Liver (tissue), 9 donors: Measurements from ENCODE around the gene TRIM15. TPM values are rescaled to one million over a fixed set of nuclear protein-coding genes. Genes with fewer than 3 reads are reported as not detected.
A peak's percentile ranks its signal among the peaks of the same experiment; 100 is the strongest.
"Not testable (repeated sequence)": the region's sequence is repeated elsewhere in the genome, so short reads cannot be mapped to it uniquely, and the experiment has no call there.

Source experiments
- DNase-seq: peaks from one replicate; pipeline ENCODE4 v3.0.0-alpha.2; 2017; ENCODE audit warnings: low spot score
- H3K27ac ChIP-seq, 2 donors: one replicate each; pipeline ENCODE4 v1.7.0; 2013; ENCODE audit warnings: inconsistent platforms in 2 of 2, low read length in 2 of 2, control low read depth in 1 of 2, low read depth in 1 of 2, mild to moderate bottlenecking in 1 of 2
- H3K27me3 ChIP-seq, 4 donors: one replicate each; pipeline versions ENCODE4 v1.6.1 to v1.7.0; 2013; ENCODE audit warnings: low read length in 3 of 4, inconsistent platforms in 1 of 4, mild to moderate bottlenecking in 1 of 4, moderate library complexity in 1 of 4; ENCODE audit not compliant: control insufficient read depth in 4 of 4, insufficient read depth in 4 of 4
- H3K36me3 ChIP-seq, 4 donors: one replicate each; pipeline versions ENCODE4 v1.6.1 to v1.7.0; 2013; ENCODE audit warnings: low read length in 3 of 4, mild to moderate bottlenecking in 3 of 4, low read depth in 1 of 4, moderate library complexity in 1 of 4; ENCODE audit not compliant: control insufficient read depth in 4 of 4, insufficient read depth in 3 of 4
- H3K4me1 ChIP-seq, 4 donors: one replicate each; pipeline versions ENCODE4 v1.6.1 to v1.7.0; 2013; ENCODE audit warnings: low read length in 3 of 4, mild to moderate bottlenecking in 3 of 4, moderate library complexity in 1 of 4; ENCODE audit not compliant: control insufficient read depth in 4 of 4, insufficient read depth in 4 of 4
- H3K4me3 ChIP-seq, 3 donors: one replicate each; pipeline versions ENCODE4 v1.6.1 to v1.7.0; 2013; ENCODE audit warnings: low read length in 3 of 3, control low read depth in 1 of 3, low read depth in 1 of 3, mild to moderate bottlenecking in 1 of 3
- H3K9ac ChIP-seq, 2 donors: one replicate each; pipeline ENCODE4 v1.7.0; 2013; ENCODE audit warnings: low read length in 2 of 2, mild to moderate bottlenecking in 2 of 2, moderate library complexity in 2 of 2, control low read depth in 1 of 2, low read depth in 1 of 2
- H3K9me3 ChIP-seq, 4 donors: one replicate each; pipeline versions ENCODE4 v1.6.1 to v1.7.0; 2013; ENCODE audit warnings: low read length in 3 of 4; ENCODE audit not compliant: control insufficient read depth in 4 of 4
- ATF3 ChIP-seq: IDR thresholded peaks from 2 replicates; pipeline ENCODE4 v1.6.1; 2016; ENCODE audit warnings: antibody characterized with exemption
- CTCF ChIP-seq: fragments of 150-350 bp; IDR thresholded peaks from 2 replicates; pipeline ENCODE4 v1.5.1; 2017; ENCODE audit warnings: improper control_type of control experiment, low read depth, low read length; ENCODE audit not compliant: missing input control
- EGR1 ChIP-seq, 2 donors: IDR thresholded peaks; 2 replicates each; pipeline ENCODE4 v1.6.1; 2016 to 2018; ENCODE audit warnings: antibody characterized with exemption in 2 of 2, low read depth in 2 of 2
- FOXA1 ChIP-seq: IDR thresholded peaks from 2 replicates; pipeline ENCODE4 v1.6.1; 2016; ENCODE audit warnings: antibody characterized with exemption
- FOXA2 ChIP-seq: IDR thresholded peaks from 2 replicates; pipeline ENCODE4 v1.6.1; 2016; ENCODE audit warnings: antibody characterized with exemption
- GABPA ChIP-seq, 2 donors: IDR thresholded peaks in 1 of 2; conservative IDR thresholded peaks in 1 of 2; 2 replicates each; pipeline ENCODE4 v1.6.1; 2016; ENCODE audit warnings: antibody characterized with exemption in 2 of 2, mild to moderate bottlenecking in 1 of 2, moderate library complexity in 1 of 2
- HNF4A ChIP-seq, 2 donors: conservative IDR thresholded peaks; 2 replicates each; pipeline ENCODE4 v1.6.1; 2016; ENCODE audit warnings: antibody characterized with exemption in 2 of 2, mild to moderate bottlenecking in 2 of 2
- JUND ChIP-seq, 2 donors: IDR thresholded peaks; 2 replicates each; pipeline ENCODE4 v1.6.1; 2016; ENCODE audit warnings: antibody characterized with exemption in 2 of 2
- RAD21 ChIP-seq, 2 donors: IDR thresholded peaks; 2 replicates each; pipeline ENCODE4 v1.6.1; 2016; ENCODE audit warnings: antibody characterized with exemption in 2 of 2, mild to moderate bottlenecking in 2 of 2
- REST ChIP-seq: IDR thresholded peaks from 2 replicates; pipeline ENCODE4 v1.6.1; 2016; ENCODE audit warnings: antibody characterized with exemption, mild to moderate bottlenecking
- SP1 ChIP-seq: IDR thresholded peaks from 2 replicates; pipeline ENCODE4 v1.6.1; 2018; ENCODE audit warnings: antibody characterized with exemption, mild to moderate bottlenecking
- TAF1 ChIP-seq: conservative IDR thresholded peaks from 2 replicates; pipeline ENCODE4 v1.6.1; 2016; ENCODE audit warnings: antibody characterized with exemption, mild to moderate bottlenecking
- ZBTB33 ChIP-seq: IDR thresholded peaks from 2 replicates; pipeline ENCODE4 v1.6.1; 2016; ENCODE audit warnings: antibody characterized with exemption
- WGBS: extraction: QIAGEN DNeasy Blood & Tissue Kit; methylation state at CpG from one replicate; pipeline ENCODE4 v1.1.7; 2013; 5-methylcytosine and 5-hydroxymethylcytosine counted together
- polyA plus RNA-seq, 2 donors: library from polyadenylated mRNA; stranded (reverse) in 1 of 2; unstranded in 1 of 2; fragments of 200-250 nt in 1 of 2; fragments of >200 nt in 1 of 2; fragmentation: Nextera tagmentation in 1 of 2; extraction: Ambion mirVana in 1 of 2; gene quantifications; one replicate each; pipeline versions ENCODE4 v1.2.1 to v1.2.3, GENCODE V29; 2013 to 2015
- total RNA-seq, 2 donors: library from RNA; depleted of rRNA; stranded (reverse); fragments of >200 nt; gene quantifications; one replicate each; pipeline ENCODE4 v1.2.3, GENCODE V29; 2014
- donor health status: healthy.
- donor health status: healthy.
- donor health status: healthy.
- donor health status: healthy.
- donor health status: healthy.

The TRIM15 gene
- total and polyA plus RNA-seq, 4 donors: 1.6 to 2.8 (median 1.9) TPM

- no peak overlapping the region for H3K9ac ChIP-seq
- peak overlapping the region in 2 of 3 donors; percentile 20 to 61 for H3K4me3 ChIP-seq
- DNase-seq: no peak
- H3K4me1 ChIP-seq: peaks cover 0 to 16% (median 5%) of the 10 kb centered on the region in 4 donors
- TF ChIP-seq HNF4A (conservative IDR thresholded peaks at IDR 0.05) (no peak), GABPA (IDR thresholded peaks at IDR 0.05 in 1 of 2, conservative IDR thresholded peaks at IDR 0.05 in 1 of 2) (no peak), ZBTB33 (no peak), EGR1 (IDR thresholded peaks at IDR 0.05; ENCODE audit: low read depth in 2 of 2) (no peak), FOXA2 (no peak), CTCF (no peak), ATF3 (no peak), TAF1 (no peak)
- no peaks in the 10 kb centered on the region for H3K9me3 ChIP-seq
- 83% methylated on average over 4 of the region's 4 CpGs for WGBS
- no peaks in the 10 kb centered on the region for H3K27me3 ChIP-seq
- H3K36me3 ChIP-seq: peaks cover 0 to 18% (median 8%) of the 10 kb centered on the region in 4 donors
- H3K27ac ChIP-seq: peak overlapping the region in 1 of 2 donors; percentile 86
Observed at GRCh38 chr6:30164714-30165113, 1.4 kb downstream of the TRIM15 start.

GRCh38 chr6:30165238-30165637 is 1.9 kb downstream of the TRIM15 start:
- Histone ChIP-seq H3K36me3 (peaks cover 0 to 18% (median 9%) of the 10 kb centered on the region in 4 donors), H3K4me1 (peaks cover 0 to 16% (median 5%) of the 10 kb centered on the region in 4 donors)
- not testable (repeated sequence) for H3K4me3 ChIP-seq, DNase-seq, H3K9ac ChIP-seq, H3K27ac ChIP-seq, H3K9me3 ChIP-seq, H3K27me3 ChIP-seq
- 90% methylated on average over 1 of the region's 1 CpG for WGBS

- Histone ChIP-seq H3K4me3 (no peak overlapping the region), H3K9me3 (no peaks in the 10 kb centered on the region), H3K27ac (no peak overlapping the region), H3K9ac (no peak overlapping the region), H3K4me1 (peaks cover 0 to 16% (median 5%) of the 10 kb centered on the region in 4 donors), H3K27me3 (no peaks in the 10 kb centered on the region), H3K36me3 (peaks cover 0 to 18% (median 12%) of the 10 kb centered on the region in 4 donors)
- WGBS: 80% methylated on average over 6 of the region's 6 CpGs
- TF ChIP-seq RAD21 (IDR thresholded peaks at IDR 0.05): no peak
- TF ChIP-seq SP1: no peak
- TF ChIP-seq FOXA1: no peak
- TF ChIP-seq REST: no peak
- no peak for TF ChIP-seq CTCF
- no peak for TF ChIP-seq FOXA2
- TF ChIP-seq TAF1: no peak
- TF ChIP-seq JUND (IDR thresholded peaks at IDR 0.05): no peak
- TF ChIP-seq HNF4A (conservative IDR thresholded peaks at IDR 0.05): no peak
- no peak for TF ChIP-seq ATF3
- no peak for DNase-seq
Observed at GRCh38 chr6:30167101-30167500, 3.8 kb downstream of the TRIM15 start.
